H9 (cell line): ENCODE data around the gene TMEM54. TPM values are rescaled to one million over a fixed set of nuclear protein-coding genes. Genes with fewer than 3 reads are reported as not detected.

Experiments used
- DNase-seq: peaks from one replicate; pipeline ENCODE4 v3.0.0-alpha.2; 2017
- H2AFZ ChIP-seq: one replicate; pipeline ENCODE4 v1.6.1; 2013; ENCODE audit warnings: mild to moderate bottlenecking, low read length, control low read depth, moderate library complexity
- H2AK5ac ChIP-seq: 2 replicates; pipeline ENCODE4 v1.6.1; 2013; ENCODE audit warnings: low read length, control low read depth, mixed read lengths; ENCODE audit not compliant: insufficient read length
- H2BK120ac ChIP-seq: one replicate; pipeline ENCODE4 v1.6.1; 2013; ENCODE audit warnings: low read depth, mild to moderate bottlenecking, low read length, control low read depth, inconsistent platforms; ENCODE audit not compliant: poor library complexity, severe bottlenecking
- H2BK12ac ChIP-seq: 2 replicates; pipeline ENCODE4 v1.6.1; 2013; ENCODE audit warnings: low read length, control low read depth, mixed read lengths, low read depth; ENCODE audit not compliant: insufficient read length
- H2BK15ac ChIP-seq: 2 replicates; pipeline ENCODE4 v1.6.1; 2013; ENCODE audit warnings: low read depth, low read length, control low read depth
- H2BK20ac ChIP-seq: one replicate; pipeline ENCODE4 v1.6.1; 2013; ENCODE audit warnings: low read depth, mild to moderate bottlenecking, low read length, control low read depth, inconsistent platforms; ENCODE audit not compliant: poor library complexity, severe bottlenecking
- H2BK5ac ChIP-seq: 2 replicates; pipeline ENCODE4 v1.6.1; 2013; ENCODE audit warnings: low read length, control low read depth, mixed read lengths; ENCODE audit not compliant: insufficient read length
- H3K14ac ChIP-seq: 2 replicates; pipeline ENCODE4 v1.6.1; 2013; ENCODE audit warnings: low read length, control low read depth; ENCODE audit not compliant: insufficient read depth
- H3K18ac ChIP-seq: 2 replicates; pipeline ENCODE4 v1.6.1; 2013; ENCODE audit warnings: low read depth, mild to moderate bottlenecking, mixed read lengths, low read length, control low read depth; ENCODE audit not compliant: insufficient read length
- H3K23ac ChIP-seq: 2 replicates; pipeline ENCODE4 v1.6.1; 2013; ENCODE audit warnings: low read length, control low read depth, mixed read lengths, low read depth; ENCODE audit not compliant: insufficient read length
- H3K23me2 ChIP-seq: 2 replicates; pipeline ENCODE4 v1.6.1; 2013; ENCODE audit warnings: low read depth, mild to moderate bottlenecking, mixed read lengths, low read length, control low read depth; ENCODE audit not compliant: insufficient read length, poor library complexity, severe bottlenecking
- H3K27ac ChIP-seq: 2 replicates; pipeline ENCODE4 v1.5.1; 2013; ENCODE audit warnings: low read length, control low read depth, mixed read lengths, low read depth; ENCODE audit not compliant: insufficient read length
- H3K27me3 ChIP-seq: 2 replicates; pipeline ENCODE4 v1.6.1; 2013; ENCODE audit warnings: low read length, control low read depth, inconsistent platforms; ENCODE audit not compliant: insufficient read depth
- H3K4ac ChIP-seq: 2 replicates; pipeline ENCODE4 v1.6.1; 2013; ENCODE audit warnings: low read depth, mild to moderate bottlenecking, control low read depth, inconsistent platforms, low read length, moderate library complexity
- H3K4me1 ChIP-seq: 2 replicates; pipeline ENCODE4 v1.6.1; 2013; ENCODE audit warnings: low read length, control low read depth, inconsistent platforms; ENCODE audit not compliant: insufficient read depth
- H3K4me2 ChIP-seq: 2 replicates; pipeline ENCODE4 v1.6.1; 2013; ENCODE audit warnings: low read length, control low read depth, mixed read lengths; ENCODE audit not compliant: insufficient read length, insufficient read depth
- H3K56ac ChIP-seq: 2 replicates; pipeline ENCODE4 v1.6.1; 2013; ENCODE audit warnings: low read depth, mild to moderate bottlenecking, mixed read lengths, low read length, control low read depth; ENCODE audit not compliant: insufficient read length
- H3K79me1 ChIP-seq: 2 replicates; pipeline ENCODE4 v1.6.1; 2013; ENCODE audit warnings: low read depth, mild to moderate bottlenecking, moderate library complexity, low read length, control low read depth, inconsistent platforms; ENCODE audit not compliant: insufficient read depth, poor library complexity, severe bottlenecking
- H3K79me2 ChIP-seq: 2 replicates; pipeline ENCODE4 v1.6.1; 2013; ENCODE audit warnings: low read length, control low read depth, inconsistent platforms; ENCODE audit not compliant: insufficient read depth
- H3K9ac ChIP-seq: 2 replicates; pipeline ENCODE4 v1.6.1; 2013; ENCODE audit warnings: low read length, control low read depth, mixed read lengths; ENCODE audit not compliant: insufficient read length; ENCODE audit errors: extremely low read depth
- H3K9me3 ChIP-seq: one replicate; pipeline ENCODE4 v1.6.1; 2013; ENCODE audit warnings: low read depth, low read length, inconsistent platforms; ENCODE audit not compliant: control insufficient read depth
- H3T11ph ChIP-seq: one replicate; pipeline ENCODE4 v1.6.1; 2013; ENCODE audit warnings: mild to moderate bottlenecking, low read length, control low read depth, inconsistent platforms
- H4K20me1 ChIP-seq: one replicate; pipeline ENCODE4 v1.6.1; 2013; ENCODE audit not compliant: control insufficient read depth, insufficient read length, insufficient read depth
- H4K5ac ChIP-seq: 2 replicates; pipeline ENCODE4 v1.6.1; 2013; ENCODE audit warnings: low read depth, mild to moderate bottlenecking, mixed read lengths, low read length, control low read depth; ENCODE audit not compliant: insufficient read length
- H4K8ac ChIP-seq: replicated peaks from 2 replicates; pipeline ENCODE4 v1.6.1; 2013; ENCODE audit warnings: low read length, control low read depth, mixed read lengths, low read depth; ENCODE audit not compliant: insufficient read length
- H4K91ac ChIP-seq: 2 replicates; pipeline ENCODE4 v1.6.1; 2013; ENCODE audit warnings: low read depth, mild to moderate bottlenecking, moderate library complexity, mixed read lengths, low read length, control low read depth; ENCODE audit not compliant: insufficient read length
- H3K27ac Mint-ChIP-seq, 3 experiments: 2 replicates in 2 of 3; 3 replicates in 1 of 3; pipeline ENCODE4 v1.8.0; 2020 to 2021; ENCODE audit warnings: mixed read lengths in 3 of 3, mild to moderate bottlenecking in 1 of 3, moderate library complexity in 1 of 3
- H3K27me3 Mint-ChIP-seq: 2 replicates; pipeline ENCODE4 v1.8.0; 2021; ENCODE audit warnings: low read depth, mild to moderate bottlenecking, moderate library complexity, mixed read lengths
- H3K36me3 Mint-ChIP-seq, 3 experiments: 2 replicates in 2 of 3; 3 replicates in 1 of 3; pipeline ENCODE4 v1.8.0; 2020 to 2021; ENCODE audit warnings: low read depth in 3 of 3, mixed read lengths in 3 of 3; ENCODE audit not compliant: insufficient read depth in 1 of 3
- H3K4me1 Mint-ChIP-seq, 2 experiments: 2 replicates each; pipeline ENCODE4 v1.8.0; 2020; ENCODE audit warnings: mixed read lengths in 2 of 2
- H3K4me3 Mint-ChIP-seq, 2 experiments: 2 replicates in 1 of 2; 3 replicates in 1 of 2; pipeline ENCODE4 v1.8.0; 2020 to 2021; ENCODE audit warnings: mild to moderate bottlenecking in 2 of 2, mixed read lengths in 2 of 2, moderate library complexity in 1 of 2
- H3K9me3 Mint-ChIP-seq, 2 experiments: 2 replicates in 1 of 2; 3 replicates in 1 of 2; pipeline ENCODE4 v1.8.0; 2020; ENCODE audit warnings: mild to moderate bottlenecking in 2 of 2, mixed read lengths in 2 of 2, moderate library complexity in 1 of 2
- CTCF ChIP-seq: fragments of 200-600 bp; sonication (generic); conservative IDR thresholded peaks from 3 replicates; pipeline ENCODE4 v1.8.0; 2021; ENCODE audit warnings: antibody characterized with exemption, mild to moderate bottlenecking
- whole genome bisulfite sequencing: extraction: QIAGEN DNeasy Blood & Tissue Kit; methylation state at CpG from one replicate; pipeline ENCODE4 v1.1.7; 2013; ENCODE audit warnings: missing lambda C conversion rate, low lambda C conversion rate, mixed read lengths; ENCODE audit not compliant: insufficient read length; ENCODE audit errors: extremely low coverage; 5-methylcytosine and 5-hydroxymethylcytosine counted together
- total RNA-seq: library from RNA; stranded (reverse); gene quantifications from 2 replicates; pipeline ENCODE4 v1.2.1, GENCODE V29; 2021

Gene TMEM54
- total RNA-seq, 1 experiment from 2014 or later: 17.2 TPM

DNA sequence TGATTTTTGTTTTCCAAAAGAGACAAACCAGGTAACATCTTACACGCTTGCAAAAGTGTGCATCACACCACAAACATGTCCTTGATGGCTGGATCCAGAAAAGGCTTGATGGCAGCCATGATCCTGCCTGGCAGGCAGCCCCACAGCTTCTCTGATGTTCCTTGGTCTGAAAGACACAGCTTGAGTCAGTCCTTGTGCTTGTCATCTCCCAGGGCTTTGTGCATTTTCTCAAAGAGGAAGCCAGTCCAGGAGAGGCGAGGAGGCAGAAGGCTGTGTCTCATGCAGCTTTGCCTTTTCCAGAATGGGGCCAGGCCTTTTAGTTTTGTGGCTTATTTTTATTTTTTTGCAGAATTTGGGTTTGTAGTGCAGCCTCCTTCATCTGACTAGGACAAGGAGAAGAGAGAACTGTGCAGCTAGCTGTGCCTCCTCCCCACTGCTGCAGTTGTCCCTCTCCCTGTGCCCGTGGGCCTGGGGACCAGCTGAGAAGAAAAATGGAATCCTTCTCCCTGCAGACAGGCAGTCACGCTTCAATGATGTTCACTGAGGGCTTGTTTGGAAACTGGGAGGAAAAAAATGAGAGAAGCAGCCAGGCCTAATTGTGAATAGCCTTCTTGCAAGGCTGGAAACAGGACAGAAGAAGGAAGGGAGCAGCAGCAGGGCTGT, 37.8 kb downstream of the TMEM54 start:
- Histone ChIP-seq H3K27ac (no peak overlapping the region), H3K56ac (no peak overlapping the region), H3T11ph (no peak overlapping the region), H4K8ac (no peak overlapping the region), H3K79me2 (no peaks in the 10 kb centered on the region), H4K91ac (no peak overlapping the region), H3K18ac (no peak overlapping the region), H2BK5ac (no peak overlapping the region), H2BK12ac (no peak overlapping the region), H3K4me2 (no peak overlapping the region), H3K4ac (no peak overlapping the region), H3K79me1 (no peaks in the 10 kb centered on the region), H3K9me3 (no peaks in the 10 kb centered on the region), H3K27me3 (no peaks in the 10 kb centered on the region), H2BK15ac (no peak overlapping the region), H2BK20ac (no peak overlapping the region), H2AFZ (no peak overlapping the region), H3K23ac (no peak overlapping the region), H3K9ac (no peak overlapping the region), H3K14ac (no peak overlapping the region; the same call in 1 of the 2 replicates), H2BK120ac (no peak overlapping the region), H3K4me1 (no peaks in the 10 kb centered on the region), H4K5ac (no peak overlapping the region), H4K20me1 (no peaks in the 10 kb centered on the region), H3K23me2 (no peaks in the 10 kb centered on the region), H2AK5ac (no peak overlapping the region)
- Mint-ChIP-seq H3K27ac (peak overlapping the region in 1 of 3 experiments; percentile 62; a peak in 1 of 7 replicates), H3K27me3 (peaks cover 4% of the 10 kb centered on the region; the same call in 1 of the 2 replicates), H3K9me3 (no peaks in the 10 kb centered on the region), H3K4me3 (no peak overlapping the region), H3K4me1 (peaks cover 3 to 6% of the 10 kb centered on the region in 2 experiments; a peak in 3 of 4 replicates), H3K36me3 (peaks cover 8 to 22% (median 18%) of the 10 kb centered on the region in 3 experiments)
- no peak for DNase-seq
- no peak for TF ChIP-seq CTCF
- WGBS: no CpG with 5 or more reads among the region's 4 CpGs
